ENCODE measurements around the gene PPFIA4.

GRCh38 chr1:203103829-203104495, 77.7 kb downstream of the PPFIA4 start:
- TF ChIP-seq CTCF (conservative IDR thresholded peaks at IDR 0.05 in 1 of 2, IDR thresholded peaks at IDR 0.05 in 1 of 2; ENCODE audit: extremely low read depth in 1 of 2, insufficient read depth in 1 of 2, low read depth in 1 of 2, low read length in 2 of 2): no peak
- TF ChIP-seq EZH2 (IDR thresholded peaks at IDR 0.05; ENCODE audit: borderline replicate concordance, low read length): no peak

Measured in mammary epithelial cell (primary cell).